UCSD-AML1 (cell line): ENCODE measurements around the gene CCDC77.
"Not testable (repeated sequence)": the region's sequence is repeated elsewhere in the genome, so short reads cannot be mapped to it uniquely, and the experiment has no call there.

ENCODE experiments used
- DNase-seq: peaks from one replicate; lab custom pipeline; 2025; ENCODE audit not compliant: unreplicated experiment; lab: John Stamatoyannopoulos, UW

Gene CCDC77

GRCh38 chr12:401235-402028 is at the start of gene CCDC77:
CCDC77 (plus strand) TSS chr12:401644; CDS start chr12:409384, 7,740 bp downstream.
- no peak for DNase-seq

GRCh38 chr12:356276-356988 is 45.0 kb upstream of the CCDC77 start:
- no peak for DNase-seq

- no peak for DNase-seq
Observed at GRCh38 chr12:359091-359490, 42.4 kb upstream of the CCDC77 start.

GRCh38 chr12:366820-367219 is 34.6 kb upstream of the CCDC77 start:
- no peak for DNase-seq

- no peak for DNase-seq
Observed at GRCh38 chr12:367972-368371, 33.5 kb upstream of the CCDC77 start.

- DNase-seq, result not testable (repeated sequence)
Observed at GRCh38 chr12:370739-371485, 30.5 kb upstream of the CCDC77 start.

GRCh38 chr12:386651-387050 is 14.8 kb upstream of the CCDC77 start:
- no peak for DNase-seq

- no peak for DNase-seq
Observed at GRCh38 chr12:388012-388411, 13.4 kb upstream of the CCDC77 start.

- no peak for DNase-seq
Observed at GRCh38 chr12:388541-389141, 12.8 kb upstream of the CCDC77 start.

GRCh38 chr12:389142-390096 is 12.0 kb upstream of the CCDC77 start, which contains the start of gene KDM5A:
KDM5A (minus strand) TSS chr12:389320; CDS start chr12:389091, 229 bp downstream.
- no peak for DNase-seq

GRCh38 chr12:400828-401227 is 616 bp upstream of the CCDC77 start:
- DNase-seq, result no peak

- no peak for DNase-seq
Observed at GRCh38 chr12:402029-402389, 565 bp downstream of the CCDC77 start.

GRCh38 chr12:414859-415258 is 13.4 kb downstream of the CCDC77 start:
- DNase-seq, result no peak

- no peak for DNase-seq
Observed at GRCh38 chr12:418432-418831, 17.0 kb downstream of the CCDC77 start.

GRCh38 chr12:422526-422925 is 21.1 kb downstream of the CCDC77 start:
- no peak for DNase-seq

- DNase-seq, result not testable (repeated sequence)
Observed at GRCh38 chr12:435737-436136, 34.3 kb downstream of the CCDC77 start.

- no peak for DNase-seq
Observed at GRCh38 chr12:442235-442884, 40.9 kb downstream of the CCDC77 start.

GRCh38 chr12:447141-447540 is 45.7 kb downstream of the CCDC77 start:
- DNase-seq, result no peak

- DNase-seq, result no peak
Observed at GRCh38 chr12:449203-449602, 47.8 kb downstream of the CCDC77 start.

GRCh38 chr12:450438-450837 is 49.0 kb downstream of the CCDC77 start:
- no peak for DNase-seq
